HepG2 (cell line): ENCODE measurements around the gene KIFAP3.
A peak's percentile ranks its signal among the peaks of the same experiment; 100 is the strongest.

Experiments
- CCAR2 ChIP-seq: fragments of 200-400 bp; formaldehyde crosslinking; optimal IDR thresholded peaks from 2 replicates; pipeline ENCODE3; 2018; ENCODE audit warnings: low read depth, mild to moderate bottlenecking, low read length, moderate library complexity
- SMAD3 ChIP-seq: sonication (generic); formaldehyde crosslinking; IDR thresholded peaks from 2 replicates; pipeline ENCODE4 v1.4.0; 2020; ENCODE audit warnings: missing genetic modification reagents
- TF ChIP-seq, protein P1 (sequence below): sonication (generic); formaldehyde crosslinking; IDR thresholded peaks from 2 replicates; pipeline ENCODE4 v1.5.0; 2020; ENCODE audit warnings: mild to moderate bottlenecking, missing genetic modification reagents, moderate library complexity

DNA sequence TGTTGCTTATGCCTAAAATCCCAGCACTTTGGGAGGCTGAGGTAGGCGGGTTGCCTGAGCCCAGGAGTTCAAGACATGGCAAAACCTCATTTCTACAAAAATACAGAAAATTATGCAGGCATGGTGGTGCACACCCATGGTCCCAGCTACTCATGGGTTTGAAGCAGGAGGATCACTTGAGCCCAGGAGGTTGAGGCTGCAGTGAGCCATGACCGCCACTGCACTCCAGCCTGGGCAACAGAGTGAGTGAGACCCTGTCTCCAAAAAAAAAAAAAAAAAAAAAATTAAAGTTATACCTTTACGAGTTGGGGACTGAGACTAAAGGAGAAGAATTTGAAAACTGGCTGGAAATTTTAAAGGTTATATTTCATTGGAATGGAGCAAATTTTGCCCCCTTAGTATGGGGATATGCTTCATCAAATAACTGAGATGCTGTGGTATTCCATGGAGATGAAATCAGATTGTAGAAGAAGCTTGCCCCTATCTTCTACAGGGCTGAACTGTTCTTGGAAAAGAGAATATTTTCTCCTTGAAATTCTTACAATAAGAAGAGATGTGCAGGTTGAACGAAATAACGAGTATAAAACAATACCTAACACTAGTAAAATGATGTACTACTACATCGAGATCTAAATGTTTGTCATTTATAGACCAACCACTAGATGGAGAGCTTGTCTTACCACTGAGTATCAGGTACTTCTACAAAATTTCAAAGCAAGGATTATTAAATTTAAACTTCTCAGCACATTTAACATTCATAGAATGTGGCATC lies 145.9 kb downstream of the KIFAP3 start:
- TF ChIP-seq SMAD3 (CRISPR knock-in tag) (no peak), CCAR2 (no peak)
- TF ChIP-seq, protein P1, sequence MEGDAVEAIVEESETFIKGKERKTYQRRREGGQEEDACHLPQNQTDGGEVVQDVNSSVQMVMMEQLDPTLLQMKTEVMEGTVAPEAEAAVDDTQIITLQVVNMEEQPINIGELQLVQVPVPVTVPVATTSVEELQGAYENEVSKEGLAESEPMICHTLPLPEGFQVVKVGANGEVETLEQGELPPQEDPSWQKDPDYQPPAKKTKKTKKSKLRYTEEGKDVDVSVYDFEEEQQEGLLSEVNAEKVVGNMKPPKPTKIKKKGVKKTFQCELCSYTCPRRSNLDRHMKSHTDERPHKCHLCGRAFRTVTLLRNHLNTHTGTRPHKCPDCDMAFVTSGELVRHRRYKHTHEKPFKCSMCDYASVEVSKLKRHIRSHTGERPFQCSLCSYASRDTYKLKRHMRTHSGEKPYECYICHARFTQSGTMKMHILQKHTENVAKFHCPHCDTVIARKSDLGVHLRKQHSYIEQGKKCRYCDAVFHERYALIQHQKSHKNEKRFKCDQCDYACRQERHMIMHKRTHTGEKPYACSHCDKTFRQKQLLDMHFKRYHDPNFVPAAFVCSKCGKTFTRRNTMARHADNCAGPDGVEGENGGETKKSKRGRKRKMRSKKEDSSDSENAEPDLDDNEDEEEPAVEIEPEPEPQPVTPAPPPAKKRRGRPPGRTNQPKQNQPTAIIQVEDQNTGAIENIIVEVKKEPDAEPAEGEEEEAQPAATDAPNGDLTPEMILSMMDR (CRISPR knock-in tag), result peak; percentile 68
